SK-N-MC (cell line): ENCODE data around the gene CHST13.

Experiments used
- EZH2 ChIP-seq: fragments of 200-600 bp; sonication (generic); IDR thresholded peaks from one replicate; pipeline ENCODE4 v1.6.1; 2017; ENCODE audit warnings: antibody characterized with exemption
- POLR2AphosphoS5 ChIP-seq: IDR thresholded peaks from 2 replicates; pipeline ENCODE4 v1.6.1; 2012; ENCODE audit warnings: mild to moderate bottlenecking, low read depth, low read length, borderline replicate concordance

GRCh38 chr3:126521122-126521891 lies 2.6 kb upstream of the CHST13 start:
- TF ChIP-seq EZH2 (no peak), POLR2AphosphoS5 (no peak)
